ENCODE results near the gene SOX6.

SOX6 gene

DNA sequence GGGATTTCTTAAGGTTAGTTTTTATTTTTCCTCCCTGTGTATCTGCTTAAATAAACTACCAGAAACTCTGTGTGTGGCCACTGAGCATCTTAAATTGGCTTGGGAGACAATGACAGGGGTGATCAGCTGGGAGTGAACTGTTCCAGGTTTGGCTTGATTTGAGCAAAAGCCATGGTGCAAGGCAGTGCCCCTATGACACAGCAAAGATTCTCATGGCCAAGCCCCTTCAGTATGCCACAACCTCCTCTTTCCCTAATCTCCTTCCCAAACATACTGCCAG is 370.5 kb downstream of the SOX6 start:
- no peak overlapping the region for H3K4me3 ChIP-seq (ENCODE audit: low read length)
- no peak overlapping the region for H3K27ac ChIP-seq (ENCODE audit: low read depth, low read length)
- H3F3A ChIP-seq (ENCODE audit: control insufficient read depth, insufficient read depth) = no peaks in the 10 kb centered on the region
- no peak for TF ChIP-seq EZH2phosphoT487 (IDR thresholded peaks at IDR 0.05; ENCODE audit: borderline replicate concordance, low read length)
- TF ChIP-seq, protein P1, sequence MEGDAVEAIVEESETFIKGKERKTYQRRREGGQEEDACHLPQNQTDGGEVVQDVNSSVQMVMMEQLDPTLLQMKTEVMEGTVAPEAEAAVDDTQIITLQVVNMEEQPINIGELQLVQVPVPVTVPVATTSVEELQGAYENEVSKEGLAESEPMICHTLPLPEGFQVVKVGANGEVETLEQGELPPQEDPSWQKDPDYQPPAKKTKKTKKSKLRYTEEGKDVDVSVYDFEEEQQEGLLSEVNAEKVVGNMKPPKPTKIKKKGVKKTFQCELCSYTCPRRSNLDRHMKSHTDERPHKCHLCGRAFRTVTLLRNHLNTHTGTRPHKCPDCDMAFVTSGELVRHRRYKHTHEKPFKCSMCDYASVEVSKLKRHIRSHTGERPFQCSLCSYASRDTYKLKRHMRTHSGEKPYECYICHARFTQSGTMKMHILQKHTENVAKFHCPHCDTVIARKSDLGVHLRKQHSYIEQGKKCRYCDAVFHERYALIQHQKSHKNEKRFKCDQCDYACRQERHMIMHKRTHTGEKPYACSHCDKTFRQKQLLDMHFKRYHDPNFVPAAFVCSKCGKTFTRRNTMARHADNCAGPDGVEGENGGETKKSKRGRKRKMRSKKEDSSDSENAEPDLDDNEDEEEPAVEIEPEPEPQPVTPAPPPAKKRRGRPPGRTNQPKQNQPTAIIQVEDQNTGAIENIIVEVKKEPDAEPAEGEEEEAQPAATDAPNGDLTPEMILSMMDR (IDR thresholded peaks at IDR 0.05; ENCODE audit: low read depth, low read length, poor library complexity, severe bottlenecking) = no peak
- H3K4me1 ChIP-seq (ENCODE audit: control insufficient read depth, low read length) = no peaks in the 10 kb centered on the region
- no peaks in the 10 kb centered on the region for H3K36me3 ChIP-seq (ENCODE audit: control insufficient read depth, low read length)
- no peaks in the 10 kb centered on the region for H3K9me3 ChIP-seq (ENCODE audit: control insufficient read depth, insufficient read depth, low read length)
- no peaks in the 10 kb centered on the region for H4K20me1 ChIP-seq (ENCODE audit: control insufficient read depth, insufficient read depth, low read depth, low read length)
- H3K9me2 ChIP-seq (replicated peaks; ENCODE audit: control insufficient read depth, low read length) = no peaks in the 10 kb centered on the region
- H3K4me2 ChIP-seq (ENCODE audit: low read length) = no peak overlapping the region
- no peaks in the 10 kb centered on the region for H3K79me2 ChIP-seq (ENCODE audit: control insufficient read depth, low read length)
- no peaks in the 10 kb centered on the region for H3K27me3 ChIP-seq (ENCODE audit: control insufficient read depth, low read length)

DNA sequence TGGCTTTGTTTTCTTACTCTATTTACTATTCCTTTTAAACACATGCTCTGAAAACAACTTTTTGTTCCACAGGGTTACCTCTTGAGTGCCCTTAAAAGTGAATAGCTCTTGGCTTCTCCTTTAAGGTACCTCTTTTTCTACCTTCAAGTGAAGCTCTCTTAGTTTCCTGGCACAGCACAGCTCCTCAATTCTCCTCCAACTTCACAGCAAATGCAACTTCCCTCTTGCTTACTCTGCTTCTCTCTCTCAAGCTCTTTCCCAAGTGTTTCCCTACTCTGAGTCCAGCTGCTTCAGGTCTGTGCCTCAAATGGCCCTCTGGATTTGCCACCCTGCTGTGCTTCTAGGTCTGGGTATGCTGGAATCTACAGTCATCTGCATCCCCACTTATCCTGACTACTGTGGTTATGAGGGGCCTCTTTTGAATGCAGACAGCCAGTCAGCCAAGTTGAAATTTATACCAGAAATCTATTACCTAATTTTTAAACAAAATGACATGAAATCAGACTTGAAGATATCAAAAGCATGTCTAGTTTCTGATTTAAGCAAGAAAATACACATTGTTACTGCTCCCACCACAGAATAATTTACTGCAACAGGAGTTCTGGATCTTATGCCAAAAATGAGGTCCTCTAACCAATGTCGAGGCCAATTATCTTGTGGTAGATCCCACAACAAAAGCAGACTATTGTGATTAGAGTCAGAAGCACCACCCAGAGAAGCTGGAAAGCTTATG is 371.1 kb downstream of the SOX6 start:
- Histone ChIP-seq H3K9me3 (ENCODE audit: control insufficient read depth, insufficient read depth, low read length) (no peaks in the 10 kb centered on the region), H3K27me3 (ENCODE audit: control insufficient read depth, low read length) (no peaks in the 10 kb centered on the region), H3F3A (ENCODE audit: control insufficient read depth, insufficient read depth) (no peaks in the 10 kb centered on the region), H4K20me1 (ENCODE audit: control insufficient read depth, insufficient read depth, low read depth, low read length) (no peaks in the 10 kb centered on the region), H3K4me2 (ENCODE audit: low read length) (no peak overlapping the region), H3K36me3 (ENCODE audit: control insufficient read depth, low read length) (no peaks in the 10 kb centered on the region), H3K4me1 (ENCODE audit: control insufficient read depth, low read length) (no peaks in the 10 kb centered on the region), H3K27ac (ENCODE audit: low read depth, low read length) (no peak overlapping the region), H3K79me2 (ENCODE audit: control insufficient read depth, low read length) (no peaks in the 10 kb centered on the region), H3K9me2 (replicated peaks; ENCODE audit: control insufficient read depth, low read length) (no peaks in the 10 kb centered on the region), H3K4me3 (ENCODE audit: low read length) (no peak overlapping the region)
- TF ChIP-seq, protein P1 (IDR thresholded peaks at IDR 0.05; ENCODE audit: low read depth, low read length, poor library complexity, severe bottlenecking) = no peak
- TF ChIP-seq EZH2phosphoT487 (IDR thresholded peaks at IDR 0.05; ENCODE audit: borderline replicate concordance, low read length) = no peak

DNA sequence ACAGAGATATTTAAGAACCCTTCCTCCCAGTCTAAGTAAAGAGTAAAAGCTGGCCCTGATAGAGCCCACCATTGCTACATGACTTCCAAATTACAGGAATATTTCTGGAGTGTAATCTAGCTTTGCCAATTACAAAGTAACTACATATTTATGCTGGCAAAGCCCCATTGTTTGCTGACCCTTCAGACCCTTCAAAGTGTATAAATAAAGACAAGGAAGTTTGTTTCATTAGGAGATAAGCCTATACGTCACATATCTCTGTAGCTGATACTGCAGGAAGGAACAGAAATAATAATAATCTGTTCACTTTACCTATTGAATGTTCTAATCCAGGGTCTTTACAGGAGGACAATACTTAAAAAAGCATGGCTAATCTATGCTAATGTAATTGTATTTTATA is 375.1 kb downstream of the SOX6 start:
- H3K27ac ChIP-seq (ENCODE audit: low read depth, low read length) = no peak overlapping the region
- no peaks in the 10 kb centered on the region for H3K9me3 ChIP-seq (ENCODE audit: control insufficient read depth, insufficient read depth, low read length)
- TF ChIP-seq EZH2phosphoT487 (IDR thresholded peaks at IDR 0.05; ENCODE audit: borderline replicate concordance, low read length) = no peak
- TF ChIP-seq, protein P1 (IDR thresholded peaks at IDR 0.05; ENCODE audit: low read depth, low read length, poor library complexity, severe bottlenecking) = no peak
- H3K4me3 ChIP-seq (ENCODE audit: low read length) = no peak overlapping the region
- H3K36me3 ChIP-seq (ENCODE audit: control insufficient read depth, low read length) = no peaks in the 10 kb centered on the region
- no peaks in the 10 kb centered on the region for H4K20me1 ChIP-seq (ENCODE audit: control insufficient read depth, insufficient read depth, low read depth, low read length)
- H3K4me2 ChIP-seq (ENCODE audit: low read length) = no peak overlapping the region
- no peaks in the 10 kb centered on the region for H3K27me3 ChIP-seq (ENCODE audit: control insufficient read depth, low read length)
- H3K79me2 ChIP-seq (ENCODE audit: control insufficient read depth, low read length) = no peaks in the 10 kb centered on the region
- no peaks in the 10 kb centered on the region for H3K4me1 ChIP-seq (ENCODE audit: control insufficient read depth, low read length)
- H3K9me2 ChIP-seq (replicated peaks; ENCODE audit: control insufficient read depth, low read length) = no peaks in the 10 kb centered on the region
- no peaks in the 10 kb centered on the region for H3F3A ChIP-seq (ENCODE audit: control insufficient read depth, insufficient read depth)
